ENCODE data around the gene ST3GAL3. TPM values are rescaled to one million over a fixed set of nuclear protein-coding genes. Genes with fewer than 3 reads are reported as not detected.

The ST3GAL3 gene
- total and polyA plus RNA-seq, 10 of the 15 experiments (the other 5 are each of a cell fraction or from before 2014, with no cell fraction given): 1.2 to 19.3 (median 11.0) TPM

- BruUV-seq (replicated peaks): no TSS peak
- Histone ChIP-seq H3K27me3 (replicated peaks in 1 of 2; ENCODE audit: control insufficient read depth in 2 of 2, insufficient read depth in 2 of 2, low read length in 1 of 2) (no peaks in the 10 kb centered on the region), H3K9ac (ENCODE audit: control insufficient read depth, insufficient read depth, low read length) (no peak overlapping the region), H3K4me2 (ENCODE audit: control insufficient read depth, insufficient read depth) (no peak overlapping the region), H3K4me3 (no peak overlapping the region), H3K36me3 (ENCODE audit: control insufficient read depth in 2 of 2, insufficient read depth in 2 of 2, low read length in 1 of 2) (peaks cover 38 to 64% of the 10 kb centered on the region in 2 experiments), H3K27ac (ENCODE audit: control insufficient read depth, insufficient read depth) (no peak overlapping the region), H2AFZ (ENCODE audit: control insufficient read depth, low read depth, low read length) (no peak overlapping the region), H3K9me3 (replicated peaks; ENCODE audit: control insufficient read depth, insufficient read depth, low read length) (no peaks in the 10 kb centered on the region), H4K20me1 (ENCODE audit: control insufficient read depth, insufficient read depth) (no peaks in the 10 kb centered on the region), H3K4me1 (ENCODE audit: control insufficient read depth, insufficient read depth, low read length) (no peaks in the 10 kb centered on the region), H3K79me2 (ENCODE audit: control insufficient read depth, insufficient read depth, low read length) (no peaks in the 10 kb centered on the region)
- intact Hi-C loops (cut with micrococcal nuclease; ENCODE audit: unreplicated experiment): no loop called here
- no peak for FAIRE-seq
- TF ChIP-seq NR2C1 (IDR thresholded peaks at IDR 0.05) (no peak), MTA2 (IDR thresholded peaks at IDR 0.05; ENCODE audit: low read depth) (no peak), SIX5 (IDR thresholded peaks at IDR 0.05; ENCODE audit: low read depth, low read length, severe bottlenecking) (no peak), IRF4 (IDR thresholded peaks at IDR 0.05; ENCODE audit: low read depth, low read length) (no peak), CHD2 (IDR thresholded peaks at IDR 0.05; ENCODE audit: borderline replicate concordance, low read depth, low read length) (no peak), BCL11A (IDR thresholded peaks at IDR 0.05; ENCODE audit: low read depth, low read length) (no peak), ZBTB4 (CRISPR knock-in tag; IDR thresholded peaks at IDR 0.05) (no peak), YBX1 (IDR thresholded peaks at IDR 0.05) (no peak), NR2C2 (IDR thresholded peaks at IDR 0.05; ENCODE audit: borderline replicate concordance, control insufficient read depth, insufficient read length, low read depth) (no peak), EP300 (IDR thresholded peaks at IDR 0.05; ENCODE audit: borderline replicate concordance in 1 of 2, control insufficient read depth in 1 of 2, low read depth in 2 of 2, low read length in 2 of 2) (no peak), USF2 (IDR thresholded peaks at IDR 0.05; ENCODE audit: borderline replicate concordance, low read depth, low read length) (no peak)
- TF ChIP-seq, protein P1, sequence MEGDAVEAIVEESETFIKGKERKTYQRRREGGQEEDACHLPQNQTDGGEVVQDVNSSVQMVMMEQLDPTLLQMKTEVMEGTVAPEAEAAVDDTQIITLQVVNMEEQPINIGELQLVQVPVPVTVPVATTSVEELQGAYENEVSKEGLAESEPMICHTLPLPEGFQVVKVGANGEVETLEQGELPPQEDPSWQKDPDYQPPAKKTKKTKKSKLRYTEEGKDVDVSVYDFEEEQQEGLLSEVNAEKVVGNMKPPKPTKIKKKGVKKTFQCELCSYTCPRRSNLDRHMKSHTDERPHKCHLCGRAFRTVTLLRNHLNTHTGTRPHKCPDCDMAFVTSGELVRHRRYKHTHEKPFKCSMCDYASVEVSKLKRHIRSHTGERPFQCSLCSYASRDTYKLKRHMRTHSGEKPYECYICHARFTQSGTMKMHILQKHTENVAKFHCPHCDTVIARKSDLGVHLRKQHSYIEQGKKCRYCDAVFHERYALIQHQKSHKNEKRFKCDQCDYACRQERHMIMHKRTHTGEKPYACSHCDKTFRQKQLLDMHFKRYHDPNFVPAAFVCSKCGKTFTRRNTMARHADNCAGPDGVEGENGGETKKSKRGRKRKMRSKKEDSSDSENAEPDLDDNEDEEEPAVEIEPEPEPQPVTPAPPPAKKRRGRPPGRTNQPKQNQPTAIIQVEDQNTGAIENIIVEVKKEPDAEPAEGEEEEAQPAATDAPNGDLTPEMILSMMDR (IDR thresholded peaks at IDR 0.05 in 2 of 3, conservative IDR thresholded peaks at IDR 0.05 in 1 of 3; ENCODE audit: control insufficient read depth in 2 of 3, extremely low read depth in 1 of 3, insufficient read depth in 1 of 3, low read depth in 3 of 3, low read length in 3 of 3): no peak
- no peak for DNase-seq (ENCODE audit: low read depth, low spot score)
- RAD21 ChIA-PET (ENCODE audit: unreplicated experiment): interaction anchor here (0.9 kb wide), 1 partner anchor 34 kb away, joined by 3 read pairs; no protein-coding TSS in a partner anchor
- in situ Hi-C loops (cut with MboI): no loop called here
- SMC1A ChIA-PET (ENCODE audit: uncharacterized antibody, unreplicated experiment): no interaction called here
- WGBS (ENCODE audit: insufficient coverage, insufficient replicate concordance, low lambda C conversion rate, missing lambda C conversion rate): 57% methylated on average over 5 of the region's 5 CpGs
- CTCF ChIA-PET: interaction anchor here (1.0 to 2.8 kb wide), 4 partner anchors 22 to 77 kb away, joined by 3 to 8 read pairs (median 4); no protein-coding TSS in a partner anchor
- no peak for ATAC-seq
- POLR2A ChIA-PET: interaction anchor here (0.5 to 1.3 kb wide), 2 partner anchors 37 to 46 kb away, joined by 3 to 4 read pairs; partner anchors contain the start of gene KDM4A
These were observed 19.8 kb upstream of the ST3GAL3 start for GRCh38 chr1:43687301-43688108.

All from GM12878 (cell line).